Cardiac fibroblast (primary cell): Measurements from ENCODE around the gene IRAK1.
"Not testable (repeated sequence)": the region's sequence is repeated elsewhere in the genome, so short reads cannot be mapped to it uniquely, and the experiment has no call there.

Source experiments
- DNase-seq, 2 donors: peaks; one replicate each; pipeline versions ENCODE4 v3.0.0 to v3.0.0-alpha.2; 2010; ENCODE audit warnings: low read depth in 2 of 2
- H3K4me3 ChIP-seq, 2 donors: replicated peaks in 1 of 2; 1 replicate in 1 of 2; 2 replicates in 1 of 2; pipeline ENCODE4 v1.5.1; 2011; ENCODE audit warnings: low read depth in 2 of 2, low read length in 2 of 2, mild to moderate bottlenecking in 2 of 2, moderate library complexity in 1 of 2
- CTCF ChIP-seq: IDR thresholded peaks from one replicate; pipeline ENCODE4 v1.5.1; 2011; ENCODE audit warnings: low read depth, mild to moderate bottlenecking, low read length, inconsistent platforms

Gene IRAK1

DNA sequence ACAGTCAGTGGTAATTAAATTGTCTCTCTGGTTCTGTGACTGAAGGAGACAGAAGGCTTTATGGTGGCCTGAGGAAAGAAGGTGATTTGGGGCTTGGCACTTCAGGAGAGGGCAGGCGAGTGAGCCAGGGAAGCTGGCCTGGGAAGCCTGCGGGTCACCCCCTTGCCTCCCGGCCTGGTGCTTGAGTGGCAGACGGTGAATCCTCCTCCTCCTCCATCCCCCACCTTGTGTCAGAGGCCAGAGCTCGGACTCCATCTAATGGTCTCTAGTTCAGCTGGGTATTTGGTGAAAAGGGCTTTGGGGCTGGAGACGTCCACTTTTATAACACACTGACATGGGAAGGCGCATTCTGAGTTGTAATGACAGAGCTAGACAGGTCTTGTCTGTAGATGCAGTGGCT, 38.5 kb downstream of the IRAK1 start:
- H3K4me3 ChIP-seq = no peak overlapping the region
- TF ChIP-seq CTCF = no peak
- DNase-seq = no peak

DNA sequence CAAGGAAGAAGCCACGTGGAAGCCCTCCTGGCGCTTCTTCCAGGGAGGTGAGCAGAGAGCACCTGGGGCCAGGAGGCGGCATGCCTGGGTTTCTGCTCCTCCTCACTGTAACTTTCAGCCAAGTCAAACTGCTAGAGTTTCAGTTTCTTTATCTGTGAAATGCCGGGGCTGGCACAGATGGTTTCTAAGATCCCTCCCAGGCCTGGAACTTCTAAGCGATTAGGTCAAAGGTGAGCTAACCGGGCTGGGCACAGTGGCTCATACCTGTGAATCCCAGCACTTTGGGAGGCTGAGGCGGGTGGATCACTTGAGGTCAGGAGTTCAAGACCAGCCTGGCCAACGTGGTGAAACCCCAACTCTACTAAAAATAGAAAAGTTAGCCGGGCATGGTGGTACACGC, 39.3 kb downstream of the IRAK1 start:
- DNase-seq, H3K4me3 ChIP-seq: not testable (repeated sequence)

DNA sequence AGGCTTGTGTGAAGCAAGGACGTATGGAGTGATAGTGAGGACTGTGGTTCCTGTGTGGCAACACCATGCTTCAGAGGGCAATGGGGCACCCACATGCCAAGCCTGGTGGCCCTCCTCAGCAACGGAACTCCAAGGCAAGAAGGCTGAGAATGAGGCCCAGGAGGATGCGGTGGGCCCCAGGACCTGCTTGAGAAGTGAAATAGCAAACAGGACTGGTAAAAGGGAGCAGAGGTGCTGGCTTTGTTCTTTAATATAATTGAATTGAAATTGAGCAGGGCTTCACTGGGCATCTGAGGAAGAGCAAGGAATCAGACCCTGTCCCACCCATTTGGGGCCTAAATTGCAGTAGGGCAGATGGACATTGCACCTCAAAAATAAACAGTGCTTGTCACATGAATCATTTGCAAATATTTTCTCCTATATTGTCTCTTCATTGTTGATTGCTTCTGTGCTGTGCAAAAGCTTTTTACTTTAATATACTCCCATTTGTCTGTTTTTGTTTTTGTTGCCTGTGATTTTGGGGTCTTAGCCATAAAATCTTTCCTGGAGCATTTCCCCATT, 44.9 kb downstream of the IRAK1 start:
- H3K4me3 ChIP-seq = no peak overlapping the region

DNA sequence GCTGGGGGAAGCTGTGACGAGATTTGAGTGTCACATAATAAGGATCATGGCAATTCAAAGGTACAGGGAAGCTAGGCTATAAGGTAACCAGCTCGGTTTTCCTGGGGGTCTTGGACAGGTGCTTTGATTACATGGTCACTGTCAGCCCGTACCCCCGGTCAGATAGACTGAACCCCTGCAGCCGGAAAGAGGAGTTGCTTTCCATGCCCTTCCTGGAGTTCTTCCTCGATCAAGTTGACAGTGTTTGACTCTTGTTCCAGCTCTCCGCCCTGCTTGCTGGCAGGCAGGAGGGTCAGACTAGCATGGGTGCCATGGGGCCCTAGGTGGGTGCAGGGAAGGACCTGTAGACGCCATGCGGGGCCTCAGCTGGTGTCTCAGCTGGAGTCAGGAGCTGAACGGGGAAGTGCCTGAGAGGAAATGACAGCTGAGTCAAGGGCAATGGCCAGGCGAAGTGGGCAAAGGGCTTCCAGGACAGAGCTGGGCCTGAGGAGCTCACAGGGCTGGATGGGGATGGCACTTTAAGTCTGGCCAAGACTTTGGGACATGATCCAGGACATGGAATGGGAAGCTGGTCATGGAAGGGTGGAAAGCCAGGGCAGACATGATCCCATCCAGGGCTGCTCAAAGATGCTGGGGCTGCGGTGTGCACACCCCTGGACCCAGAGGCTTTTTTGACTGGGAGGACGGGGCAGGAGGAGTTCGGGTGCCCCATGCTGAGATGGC, 45.5 kb downstream of the IRAK1 start:
- TF ChIP-seq CTCF = no peak
- peak overlapping the region in 1 of 2 donors; percentile 59 for H3K4me3 ChIP-seq
- no peak for DNase-seq

More for the DNA sequence above, 44.9 kb downstream of the IRAK1 start:
- no peak for DNase-seq
- TF ChIP-seq CTCF = no peak

- peak overlapping the region; percentile 44 to 59 for H3K4me3 ChIP-seq
- no peak for DNase-seq
- no peak for TF ChIP-seq CTCF
Observed at GRCh38 chrX:153973127-153974002, 46.3 kb downstream of the IRAK1 start.

DNA sequence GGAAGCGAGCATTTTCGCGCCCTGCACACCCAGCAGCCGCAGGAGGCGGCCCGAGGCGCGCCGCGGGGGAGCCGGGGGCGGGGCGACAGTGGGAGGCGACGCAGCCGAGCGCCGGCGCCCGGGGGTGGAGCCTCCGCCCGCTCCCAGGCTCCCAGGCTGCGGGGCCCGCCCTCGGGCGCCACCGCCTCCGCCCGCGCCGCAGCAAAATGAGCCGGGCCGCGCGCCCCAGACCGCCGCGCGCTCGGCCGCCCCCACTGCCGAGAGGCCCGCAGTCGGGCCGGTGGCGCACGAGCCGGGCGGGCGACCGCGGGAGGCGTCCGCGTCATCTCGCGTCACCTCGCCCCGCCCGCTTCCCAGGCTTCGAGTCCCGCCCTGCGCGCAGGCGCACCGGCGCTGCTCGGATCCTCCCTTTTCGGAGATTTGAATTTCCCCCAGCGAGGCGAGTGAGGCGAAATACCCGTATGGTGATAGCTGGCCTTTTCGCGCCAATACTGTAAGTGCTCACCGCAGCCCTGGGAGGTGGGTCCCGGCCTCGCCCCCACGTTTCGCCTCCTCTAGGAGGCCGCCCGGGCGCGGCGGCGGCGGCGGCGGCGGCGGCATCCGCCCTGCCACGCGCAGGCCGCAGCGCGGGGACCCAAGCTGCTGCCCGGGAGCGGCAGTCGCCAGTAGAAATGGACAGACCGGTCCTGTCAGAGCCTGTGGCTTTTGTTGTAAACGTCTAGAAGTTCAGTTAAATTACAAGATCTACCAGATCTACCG, 47.2 kb downstream of the IRAK1 start, which contains the start of gene TMEM187:
TMEM187 (plus strand) TSS at position 387 of the 759 bp plus-strand sequence. CDS start 9,309 bp downstream, outside the sequence.
- no peak for TF ChIP-seq CTCF
- peak; percentile 87 to 89 for DNase-seq
- H3K4me3 ChIP-seq = peak within 1 kb of the TSS; percentile 80 to 83
